LHCN-M2 (cell line): ENCODE data around the gene SNRNP200. TPM values are rescaled to one million over a fixed set of nuclear protein-coding genes. Genes with fewer than 3 reads are reported as not detected.
A peak's percentile ranks its signal among the peaks of the same experiment; 100 is the strongest.

Experiments
- DNase-seq: peaks from one replicate; pipeline ENCODE4 v3.0.0-alpha.2; 2012; ENCODE audit warnings: low read depth
- polyA plus RNA-seq: library from polyadenylated mRNA; unstranded; fragments of >200 nt; gene quantifications from one replicate; pipeline ENCODE4 v1.2.1, GENCODE V29; 2012; ENCODE audit warnings: missing spikeins
- total RNA-seq: library from RNA; depleted of rRNA; stranded (reverse); fragments of >200 nt; gene quantifications from 2 replicates; pipeline ENCODE4 v1.2.3, GENCODE V29; 2014; rRNA removed

Gene SNRNP200
- 35.3 and 44.3 TPM in 2 replicates for total RNA-seq
- polyA plus RNA-seq, result 74.5 TPM

DNA sequence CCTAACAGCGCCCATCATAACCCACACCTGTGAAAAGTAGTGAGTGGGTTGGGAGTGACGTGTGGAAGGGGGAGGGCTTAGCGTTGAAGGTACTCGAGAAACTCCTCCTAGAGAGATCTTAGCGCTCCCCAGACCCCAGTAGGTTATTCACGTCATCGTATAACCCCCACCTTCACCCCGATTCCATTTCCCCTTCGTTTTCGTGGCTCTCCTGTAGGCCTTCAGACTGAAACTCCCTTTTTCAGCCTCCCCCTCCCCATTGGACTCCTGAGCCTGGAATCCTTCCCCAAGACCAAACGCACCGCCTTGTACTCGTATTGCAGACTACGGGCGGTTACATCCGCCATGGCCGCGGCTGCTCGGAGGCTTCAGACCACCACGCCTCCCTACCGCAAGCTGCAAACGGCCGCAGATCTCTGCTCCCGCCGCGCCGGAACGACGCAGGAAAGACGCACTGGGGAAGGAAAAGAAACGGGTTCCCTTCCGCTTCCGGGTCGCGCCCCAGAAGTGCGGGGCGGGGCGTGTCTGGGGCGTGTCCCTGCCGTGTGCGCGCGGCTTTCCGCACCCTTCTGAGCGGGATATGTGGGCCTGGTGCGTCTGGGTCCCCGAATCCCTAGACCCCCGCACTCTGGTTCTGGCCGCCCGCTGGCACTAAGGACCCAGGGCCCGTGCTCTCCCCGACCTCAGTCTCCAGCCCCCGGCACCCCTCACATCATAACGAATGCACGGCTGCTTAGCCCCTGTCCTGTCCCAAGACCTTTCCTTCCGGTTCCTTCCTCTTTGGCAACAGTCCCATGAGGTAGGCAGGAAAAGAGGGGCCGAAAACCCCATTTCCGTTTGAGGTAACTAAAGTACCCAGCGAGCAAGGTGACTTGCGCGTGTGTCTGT, at the start of gene SNRNP200:
Gene SNRNP200, minus strand, starts transcription at position 456 of the 888 bp plus-strand sequence. Its CDS starts 109 bp downstream, at position 347.
- peak; percentile 82 for DNase-seq

- DNase-seq, result peak; percentile 17
Observed at GRCh38 chr2:96354492-96354891, 49.1 kb upstream of the SNRNP200 start.

DNA sequence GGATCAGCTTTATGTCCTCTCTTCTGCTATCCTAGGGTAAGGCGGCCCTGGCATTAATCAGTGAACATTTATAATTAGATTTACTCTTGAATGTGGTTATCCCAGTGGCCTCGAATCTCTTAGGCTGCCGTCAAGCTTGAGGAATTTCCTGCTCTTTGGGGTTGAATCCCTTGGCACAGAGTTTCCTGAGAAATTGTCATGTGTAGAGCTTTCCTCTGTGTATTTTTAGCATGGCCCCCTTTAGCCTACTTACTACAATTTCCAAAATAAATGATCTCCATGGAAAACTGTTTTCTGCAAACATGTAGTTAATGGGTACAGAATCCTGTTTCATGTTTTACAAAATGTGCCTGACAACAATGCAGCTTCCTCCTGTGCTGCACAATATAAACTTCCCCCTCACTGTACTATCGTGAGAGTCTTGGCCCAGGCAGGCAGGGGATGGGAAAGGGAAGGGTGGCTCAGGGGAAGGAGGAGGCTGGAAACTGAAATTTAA, 48.3 kb upstream of the SNRNP200 start:
- DNase-seq, result no peak

GRCh38 chr2:96353032-96353561, 47.8 kb upstream of the SNRNP200 start:
- peak; percentile 52 for DNase-seq

DNA sequence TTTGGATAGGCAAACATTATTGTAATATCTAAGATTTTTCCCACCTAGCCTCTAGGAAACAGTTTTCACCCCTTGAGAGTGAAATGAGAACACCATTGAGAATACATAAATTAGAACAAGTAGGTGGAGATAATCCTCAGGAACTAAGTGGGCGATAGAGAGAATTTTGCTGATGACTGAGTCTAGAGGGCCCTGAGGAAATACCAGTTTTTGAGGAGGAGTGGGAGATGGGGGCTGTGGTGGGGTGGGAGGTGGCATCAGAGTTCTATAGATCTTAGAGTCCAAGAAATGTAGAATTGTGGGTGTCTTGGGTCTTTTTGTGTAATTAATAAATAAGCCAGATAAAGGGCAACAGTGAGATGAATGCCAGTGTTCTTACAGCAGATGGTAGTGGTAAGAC, 42.0 kb upstream of the SNRNP200 start:
- no peak for DNase-seq

DNA sequence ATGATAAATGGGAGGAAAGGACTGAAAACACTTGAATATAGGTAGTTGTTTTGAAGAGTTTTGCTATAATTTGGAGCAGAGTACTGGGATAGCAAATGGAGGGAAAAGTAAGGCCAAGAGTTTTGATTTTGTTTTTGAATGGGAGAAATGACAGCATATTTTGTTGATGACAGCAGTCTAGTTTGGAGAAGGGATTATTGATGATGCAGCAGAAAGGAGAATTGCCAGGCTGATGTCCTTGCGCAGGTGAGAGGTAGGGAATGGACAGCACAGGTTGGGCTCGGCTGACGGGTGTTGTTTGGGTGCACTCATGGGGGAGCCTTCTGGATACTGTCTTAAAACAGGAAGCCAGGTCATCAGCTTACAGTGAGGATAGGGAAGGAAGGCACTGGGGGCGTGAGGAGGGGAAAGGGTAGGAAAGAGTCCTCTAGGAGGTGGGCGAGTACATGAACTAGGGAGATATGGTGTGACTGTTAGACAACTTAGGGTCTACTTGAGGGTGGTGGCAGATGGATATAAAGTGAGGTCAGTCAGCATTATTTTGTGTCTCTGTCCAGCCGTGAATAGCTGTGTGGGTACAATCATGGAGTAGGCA, 40.6 kb upstream of the SNRNP200 start:
- no peak for DNase-seq

DNA sequence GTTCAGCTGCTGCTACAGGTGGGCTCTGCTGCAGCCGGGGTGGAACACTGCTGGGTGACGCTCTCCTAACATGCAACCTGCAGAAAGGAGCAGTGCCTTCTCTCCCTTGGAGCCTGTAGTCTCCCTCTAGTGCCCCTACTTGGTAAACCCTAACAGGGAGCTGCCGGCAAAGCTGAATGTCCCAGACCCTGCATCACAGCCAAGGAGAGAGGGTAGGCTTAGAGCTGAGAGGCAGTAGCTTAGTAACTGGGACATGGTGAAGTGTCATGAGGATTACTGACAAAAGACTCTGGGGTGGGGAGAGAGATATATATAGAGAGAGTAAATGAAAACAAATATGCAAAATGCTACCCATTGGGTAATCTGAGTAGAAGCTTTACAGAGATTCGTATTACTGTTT, 40.1 kb upstream of the SNRNP200 start:
- DNase-seq, result no peak

GRCh38 chr2:96344011-96344410, 38.7 kb upstream of the SNRNP200 start:
- no peak for DNase-seq

GRCh38 chr2:96342085-96342484, 36.7 kb upstream of the SNRNP200 start:
- peak; percentile 63 for DNase-seq

DNA sequence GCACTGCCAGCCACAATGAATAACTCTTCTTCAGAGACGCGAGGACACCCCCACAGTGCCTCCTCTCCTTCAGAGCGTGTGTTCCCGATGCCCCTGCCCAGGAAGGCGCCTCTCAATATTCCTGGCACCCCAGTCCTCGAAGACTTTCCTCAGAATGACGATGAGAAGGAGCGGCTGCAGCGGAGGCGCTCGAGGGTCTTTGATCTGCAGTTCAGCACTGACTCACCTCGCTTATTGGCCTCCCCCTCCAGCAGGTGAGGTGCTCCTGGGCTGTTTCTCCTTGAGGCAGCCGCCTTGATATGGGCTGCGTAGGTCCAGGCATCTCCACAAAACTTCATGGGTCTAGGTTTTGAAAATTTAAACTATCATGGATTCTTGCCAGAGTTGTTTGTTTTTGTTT, 36.3 kb upstream of the SNRNP200 start:
- DNase-seq, result no peak

DNA sequence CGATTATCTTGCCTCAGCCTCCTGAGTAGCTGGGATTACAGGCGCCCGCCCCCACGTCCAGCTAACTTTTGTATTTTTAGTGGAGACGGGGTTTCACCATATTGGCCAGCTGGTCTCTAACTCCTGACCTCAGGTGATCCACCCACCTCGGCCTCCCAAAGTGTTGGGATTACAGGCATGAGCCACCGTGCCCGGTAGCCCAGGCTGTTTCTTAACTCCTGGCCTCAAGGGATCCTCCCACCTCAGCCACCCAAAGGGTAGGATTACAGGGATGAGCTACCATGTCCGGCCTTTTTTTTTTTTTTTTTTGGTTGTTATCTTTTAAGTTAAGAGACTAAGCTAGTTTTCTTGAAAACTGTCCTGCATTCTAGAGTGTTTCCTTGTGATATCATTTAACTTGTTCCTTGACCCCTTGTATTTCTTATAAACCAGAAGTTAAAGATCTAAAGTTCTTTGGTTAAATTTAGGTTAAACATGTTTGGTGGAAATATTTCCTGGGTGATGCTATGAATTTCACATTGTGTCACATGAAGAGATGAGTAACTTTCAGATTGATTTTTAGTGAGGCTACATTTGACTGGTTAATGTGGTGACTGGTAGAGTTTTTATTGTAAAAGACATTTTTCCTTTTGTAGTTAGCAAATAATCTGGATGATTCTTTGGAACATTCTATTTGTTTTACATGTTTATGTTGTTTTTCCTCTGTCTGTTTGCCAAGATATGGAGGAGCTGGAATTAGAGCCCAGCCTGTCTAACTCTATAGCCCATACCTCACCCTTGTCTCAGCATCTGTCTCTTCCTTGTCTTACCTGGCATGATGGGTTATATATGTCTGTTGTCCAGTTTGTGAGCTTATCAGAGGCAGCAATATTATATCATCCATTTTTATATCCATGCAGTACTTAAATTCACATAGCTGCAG, 35.4 kb upstream of the SNRNP200 start:
- DNase-seq, result peak; percentile 34

- no peak for DNase-seq
Observed at GRCh38 chr2:96336873-96337272, 31.5 kb upstream of the SNRNP200 start.

DNA sequence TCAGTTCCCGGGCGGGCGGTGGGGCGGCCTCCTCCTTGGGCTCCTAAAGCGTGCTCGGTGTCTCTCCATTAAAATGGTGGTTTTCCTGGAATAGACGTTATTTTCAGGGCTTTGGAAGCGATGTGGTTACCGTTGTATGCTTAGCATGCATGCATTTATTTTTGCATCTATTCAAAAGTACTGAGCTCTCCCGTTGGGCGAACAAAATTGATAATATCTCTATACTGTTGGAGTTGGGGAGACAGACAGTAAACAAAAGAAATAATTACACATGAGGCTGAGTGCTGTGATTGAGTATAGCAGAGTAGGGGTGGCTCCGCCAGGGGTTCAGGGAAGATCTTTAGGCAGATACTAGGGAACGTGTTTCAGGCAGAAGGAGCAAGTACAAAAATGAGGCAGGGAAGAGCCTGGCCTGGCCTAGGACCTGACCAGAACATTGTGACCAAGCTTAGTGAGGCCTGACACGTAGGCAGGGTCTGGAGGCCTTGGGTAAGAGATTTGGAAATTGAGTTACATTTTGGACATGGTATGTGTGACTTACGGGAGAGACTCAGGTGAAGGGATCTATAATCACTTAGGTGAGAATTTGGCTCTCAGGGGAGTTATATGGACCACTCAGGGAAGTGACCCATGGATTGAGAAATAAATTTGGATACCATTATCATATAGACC, 30.9 kb upstream of the SNRNP200 start:
- peak; percentile 5 for DNase-seq

DNA sequence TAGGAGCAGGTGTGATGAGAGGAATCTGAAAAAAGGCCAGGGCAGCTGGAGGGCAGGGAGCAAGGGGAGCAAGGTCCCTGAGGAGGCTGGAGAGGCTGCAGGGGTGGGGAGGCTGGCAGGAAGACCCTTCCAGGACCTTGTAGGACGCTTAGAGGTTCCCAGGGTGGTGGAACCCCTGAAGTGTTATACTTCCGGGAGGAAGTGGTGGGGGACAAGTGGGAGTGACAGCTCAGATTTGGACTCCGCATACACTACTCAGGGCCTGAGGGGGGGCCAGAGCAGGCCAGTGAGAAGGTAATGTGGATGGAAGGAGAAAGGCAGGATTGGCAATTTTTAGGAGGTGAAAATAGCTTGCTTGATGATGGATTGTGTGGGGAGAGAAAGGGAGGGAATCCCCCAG, 28.4 kb upstream of the SNRNP200 start:
- no peak for DNase-seq

DNA sequence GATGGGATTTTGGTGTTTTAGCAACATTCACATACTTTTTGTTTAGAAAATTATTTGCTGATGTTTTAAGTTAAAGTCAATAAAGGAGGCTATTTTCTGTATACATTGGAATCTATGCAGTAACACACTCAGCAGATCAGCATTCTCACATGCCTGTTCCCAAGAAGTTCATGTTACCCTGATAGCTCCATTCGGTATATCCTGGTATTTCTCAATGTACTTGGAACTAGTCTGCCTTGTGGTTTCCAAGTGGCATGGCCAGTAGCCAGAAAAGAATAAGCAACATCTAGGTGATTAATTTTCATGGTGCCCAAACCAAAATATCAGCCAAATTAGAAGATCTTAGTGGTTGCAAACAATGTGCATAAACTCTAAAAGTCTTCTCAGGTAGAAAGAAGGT, 25.1 kb upstream of the SNRNP200 start:
- DNase-seq, result peak; percentile 89

DNA sequence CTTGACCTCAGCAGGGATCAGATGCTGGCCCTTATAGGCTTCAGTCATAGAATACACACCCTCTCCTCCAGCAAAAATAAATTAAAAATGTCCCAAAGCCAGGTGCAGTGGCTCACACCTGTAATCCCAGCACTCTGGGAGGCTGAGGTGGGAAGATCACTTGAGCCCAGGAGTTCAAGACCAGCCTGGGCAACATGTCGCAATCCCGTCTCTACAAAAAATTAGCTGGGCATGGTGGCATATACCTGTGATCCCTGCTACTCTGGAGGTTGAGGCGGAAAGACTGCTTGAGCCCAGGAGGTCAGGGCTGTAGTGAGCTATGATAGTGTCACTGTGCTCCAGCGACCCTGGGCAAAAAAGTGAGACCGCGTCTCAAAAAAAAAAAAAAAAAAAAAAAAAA, 24.5 kb upstream of the SNRNP200 start:
- no peak for DNase-seq

GRCh38 chr2:96329456-96329855, 24.1 kb upstream of the SNRNP200 start:
- peak; percentile 88 for DNase-seq

GRCh38 chr2:96326990-96327820, 21.9 kb upstream of the SNRNP200 start:
- DNase-seq, result no peak

GRCh38 chr2:96326564-96326963, 21.2 kb upstream of the SNRNP200 start:
- no peak for DNase-seq

- DNase-seq, result no peak
Observed at GRCh38 chr2:96325884-96326255, 20.5 kb upstream of the SNRNP200 start.
